Spleen (tissue), 7 donors: ENCODE data around the gene PRKG2.

Experiments used
- POLR2A ChIP-seq, 3 donors: fragments of 450-650 bp; IDR thresholded peaks; one replicate each; pipeline ENCODE4 v1.5.1; 2017; ENCODE audit warnings: antibody characterized with exemption in 3 of 3, mild to moderate bottlenecking in 1 of 3
- TF ChIP-seq, protein P1 (sequence below), 11 experiments: fragments of 200-600 bp in 7 of 11; fragments of 450-650 bp in 4 of 11; sonication (generic) in 4 of 11; IDR thresholded peaks in 8 of 11; conservative IDR thresholded peaks in 3 of 11; 1 replicate in 7 of 11; 2 replicates in 4 of 11; pipeline versions ENCODE4 v1.4.0 to v1.8.0; 2016 to 2021; ENCODE audit warnings: antibody characterized with exemption in 11 of 11, inconsistent platforms in 4 of 11, mild to moderate bottlenecking in 1 of 11
- donor health status: DM: no; HTN: no; CAD: no; lungs with moderate emphysema.
- donor health status: DM: no; HTN: no; CAD: no.
- donor health status: DM: no; HTN: no; CAD: no.

- TF ChIP-seq, protein P1, sequence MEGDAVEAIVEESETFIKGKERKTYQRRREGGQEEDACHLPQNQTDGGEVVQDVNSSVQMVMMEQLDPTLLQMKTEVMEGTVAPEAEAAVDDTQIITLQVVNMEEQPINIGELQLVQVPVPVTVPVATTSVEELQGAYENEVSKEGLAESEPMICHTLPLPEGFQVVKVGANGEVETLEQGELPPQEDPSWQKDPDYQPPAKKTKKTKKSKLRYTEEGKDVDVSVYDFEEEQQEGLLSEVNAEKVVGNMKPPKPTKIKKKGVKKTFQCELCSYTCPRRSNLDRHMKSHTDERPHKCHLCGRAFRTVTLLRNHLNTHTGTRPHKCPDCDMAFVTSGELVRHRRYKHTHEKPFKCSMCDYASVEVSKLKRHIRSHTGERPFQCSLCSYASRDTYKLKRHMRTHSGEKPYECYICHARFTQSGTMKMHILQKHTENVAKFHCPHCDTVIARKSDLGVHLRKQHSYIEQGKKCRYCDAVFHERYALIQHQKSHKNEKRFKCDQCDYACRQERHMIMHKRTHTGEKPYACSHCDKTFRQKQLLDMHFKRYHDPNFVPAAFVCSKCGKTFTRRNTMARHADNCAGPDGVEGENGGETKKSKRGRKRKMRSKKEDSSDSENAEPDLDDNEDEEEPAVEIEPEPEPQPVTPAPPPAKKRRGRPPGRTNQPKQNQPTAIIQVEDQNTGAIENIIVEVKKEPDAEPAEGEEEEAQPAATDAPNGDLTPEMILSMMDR (IDR thresholded peaks at IDR 0.05 in 8 of 11, conservative IDR thresholded peaks at IDR 0.05 in 3 of 11): no peak
- no peak for TF ChIP-seq POLR2A (IDR thresholded peaks at IDR 0.05)
Observed at GRCh38 chr4:81131066-81131465, 84.0 kb downstream of the PRKG2 start.
